ENCODE measurements around the gene NARF. TPM values are rescaled to one million over a fixed set of nuclear protein-coding genes. Genes with fewer than 3 reads are reported as not detected.

Gene NARF
- total RNA-seq, 5 donors from 2014 or later (not counting 1 experiment from before 2014, with no cell fraction given) = 85.7 to 113 (median 101) TPM

DNA sequence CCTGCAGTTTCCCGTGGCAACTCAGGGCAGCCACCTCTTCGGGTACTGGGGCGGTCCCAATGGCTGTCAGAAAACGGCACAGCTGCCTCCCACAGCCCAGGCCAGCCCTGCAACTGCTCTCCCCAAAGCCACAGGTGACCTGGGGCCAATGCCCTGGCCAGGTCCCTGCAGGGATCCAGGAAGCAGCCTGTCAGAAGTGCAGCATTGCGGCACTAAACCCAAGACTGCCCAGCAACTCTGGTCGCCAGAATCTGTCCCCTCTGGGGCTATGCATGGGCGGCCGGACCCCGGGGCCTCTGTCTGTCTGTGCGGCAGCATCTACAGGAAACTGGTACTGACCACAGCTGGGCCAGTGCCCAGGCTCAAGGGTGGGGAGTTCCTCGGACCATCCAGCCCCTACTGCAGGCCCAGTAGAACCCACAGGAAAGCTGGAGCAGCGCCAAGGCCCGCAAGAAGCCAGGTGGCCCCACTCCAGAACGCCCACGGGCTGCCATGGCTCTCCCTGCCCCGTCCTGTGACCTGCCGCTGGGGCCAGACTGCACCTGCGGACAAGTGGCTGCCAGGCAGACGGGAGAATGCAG is 13.5 kb upstream of the NARF start:
- H3K36me3 Mint-ChIP-seq = no peaks in the 10 kb centered on the region
- H3K36me3 ChIP-seq (ENCODE audit: control insufficient read depth in 2 of 2, extremely low read depth in 1 of 2, insufficient read depth in 1 of 2, low read length in 1 of 2) = peaks cover 35 to 55% of the 10 kb centered on the region in 2 donors
- POLR2A ChIA-PET = no interaction called here
- H3K9me3 ChIP-seq = no peaks in the 10 kb centered on the region
- H3K27ac Mint-ChIP-seq = no peak overlapping the region
- H3K4me3 Mint-ChIP-seq = no peak overlapping the region
- WGBS (ENCODE audit: insufficient coverage) = 87% methylated on average over 17 of the region's 19 CpGs
- H3K4me1 Mint-ChIP-seq = peaks cover 19 to 32% (median 27%) of the 10 kb centered on the region in 3 donors
- no peak overlapping the region for H3K27ac ChIP-seq (ENCODE audit: low read length)
- ATAC-seq (replicated peaks in 1 of 4) (no peak), DNase-seq (no peak)
- peaks cover 2 to 44% of the 10 kb centered on the region in 2 experiments for H3K4me1 ChIP-seq (ENCODE audit: control insufficient read depth in 1 of 2, extremely low read depth in 1 of 2, insufficient read depth in 2 of 2, low read length in 2 of 2)
- no peak overlapping the region for H3K4me3 ChIP-seq (ENCODE audit: control insufficient read depth in 1 of 2, extremely low read depth in 1 of 2, low read length in 1 of 2)
- CTCF ChIA-PET = no interaction called here
- no peaks in the 10 kb centered on the region for H3K9me3 Mint-ChIP-seq
- no peaks in the 10 kb centered on the region for H3K27me3 Mint-ChIP-seq
- no peaks in the 10 kb centered on the region for H3K27me3 ChIP-seq (replicated peaks in 1 of 2; ENCODE audit: control insufficient read depth in 2 of 2, extremely low read depth in 1 of 2, insufficient read depth in 2 of 2, low read length in 1 of 2)

DNA sequence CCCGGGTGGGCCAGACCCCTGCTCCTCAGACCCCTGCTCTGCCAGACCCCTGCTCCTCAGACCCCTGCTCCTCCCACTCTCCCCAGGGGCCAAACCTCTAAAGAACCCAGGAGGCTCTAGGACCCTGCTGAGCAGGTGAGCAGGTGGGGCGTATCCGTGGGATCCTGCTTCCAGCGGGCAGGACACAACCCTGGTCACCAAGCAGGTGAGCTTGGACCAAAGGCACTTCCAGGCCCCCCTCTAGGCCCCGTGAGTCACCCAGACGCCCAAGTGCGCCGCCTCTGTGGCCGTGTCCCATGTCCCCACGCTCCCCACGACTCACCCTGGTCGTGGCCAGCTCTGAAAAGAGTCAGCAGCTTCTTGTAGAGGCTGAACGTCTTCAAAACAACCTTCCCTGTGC is 13.0 kb upstream of the NARF start:
- peaks cover 2 to 44% of the 10 kb centered on the region in 2 experiments for H3K4me1 ChIP-seq (ENCODE audit: control insufficient read depth in 1 of 2, extremely low read depth in 1 of 2, insufficient read depth in 2 of 2, low read length in 2 of 2)
- Mint-ChIP-seq H3K27ac (no peak overlapping the region), H3K4me3 (no peak overlapping the region), H3K9me3 (no peaks in the 10 kb centered on the region), H3K27me3 (no peaks in the 10 kb centered on the region), H3K36me3 (no peaks in the 10 kb centered on the region), H3K4me1 (peaks cover 19 to 29% (median 27%) of the 10 kb centered on the region in 3 donors)
- ATAC-seq (replicated peaks in 1 of 4) = no peak
- ChIA-PET POLR2A (no interaction called here), CTCF (no interaction called here)
- H3K27me3 ChIP-seq (replicated peaks in 1 of 2; ENCODE audit: control insufficient read depth in 2 of 2, extremely low read depth in 1 of 2, insufficient read depth in 2 of 2, low read length in 1 of 2) = no peaks in the 10 kb centered on the region
- no peak overlapping the region for H3K4me3 ChIP-seq (ENCODE audit: control insufficient read depth in 1 of 2, extremely low read depth in 1 of 2, low read length in 1 of 2)
- H3K36me3 ChIP-seq (ENCODE audit: control insufficient read depth in 2 of 2, extremely low read depth in 1 of 2, insufficient read depth in 1 of 2, low read length in 1 of 2) = peaks cover 35 to 55% of the 10 kb centered on the region in 2 donors
- DNase-seq = no peak
- H3K9me3 ChIP-seq = no peaks in the 10 kb centered on the region
- WGBS (ENCODE audit: insufficient coverage) = 82% methylated on average over 11 of the region's 13 CpGs
- no peak overlapping the region for H3K27ac ChIP-seq (ENCODE audit: low read length)

DNA sequence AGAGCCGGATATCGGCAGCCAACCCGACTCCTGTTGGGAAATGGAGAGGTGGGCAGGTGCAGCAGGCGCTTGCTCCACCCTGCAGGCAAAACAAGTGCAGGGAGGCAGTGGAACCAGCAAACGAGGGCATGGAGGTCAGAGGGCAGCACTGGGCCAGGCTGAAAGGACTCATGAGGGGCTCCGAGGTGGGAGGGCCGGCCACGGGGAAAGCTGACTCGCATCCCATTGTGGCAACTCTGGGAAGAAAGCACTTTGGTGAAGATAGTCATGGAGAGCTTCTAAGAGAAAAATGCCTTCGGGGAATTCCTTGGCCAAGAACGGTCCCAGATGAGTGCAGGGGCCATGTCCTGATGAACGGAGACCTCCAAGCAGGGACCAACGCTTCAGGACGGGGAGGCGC is 12.4 kb upstream of the NARF start:
- peaks cover 6 to 44% of the 10 kb centered on the region in 2 experiments for H3K4me1 ChIP-seq (ENCODE audit: control insufficient read depth in 1 of 2, extremely low read depth in 1 of 2, insufficient read depth in 2 of 2, low read length in 2 of 2)
- H3K4me1 Mint-ChIP-seq = peaks cover 25 to 32% (median 31%) of the 10 kb centered on the region in 3 donors
- WGBS (ENCODE audit: insufficient coverage) = 95% methylated on average over 14 of the region's 15 CpGs

DNA sequence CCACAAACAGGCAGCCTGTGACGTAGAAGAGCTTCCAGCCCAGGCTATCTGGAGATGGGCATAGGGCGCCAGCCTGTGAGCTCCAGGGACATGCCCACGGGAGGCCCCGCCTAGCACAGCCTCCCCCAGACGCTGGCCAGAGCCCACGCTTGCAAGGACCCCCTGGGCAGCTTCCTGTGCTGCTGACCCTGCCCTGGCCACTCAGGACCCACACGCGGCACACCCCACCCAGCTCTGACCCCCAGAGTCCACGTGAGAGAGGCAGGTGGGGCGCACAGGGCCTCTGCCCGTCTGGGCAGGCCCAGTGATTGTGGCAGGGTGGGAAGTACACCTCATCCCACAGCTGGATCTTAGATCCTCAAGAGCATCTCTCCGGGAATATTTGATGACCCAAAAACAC is 11.9 kb upstream of the NARF start:
- no peak for DNase-seq
- peaks cover 10 to 48% of the 10 kb centered on the region in 2 experiments for H3K4me1 ChIP-seq (ENCODE audit: control insufficient read depth in 1 of 2, extremely low read depth in 1 of 2, insufficient read depth in 2 of 2, low read length in 2 of 2)
- H3K4me3 ChIP-seq (ENCODE audit: control insufficient read depth in 1 of 2, extremely low read depth in 1 of 2, low read length in 1 of 2) = no peak overlapping the region
- H3K9me3 ChIP-seq = no peaks in the 10 kb centered on the region
- H3K4me3 Mint-ChIP-seq = peak overlapping the region in 2 of 3 donors; percentile 34 to 68
- no peaks in the 10 kb centered on the region for H3K36me3 Mint-ChIP-seq
- 94% methylated on average over 4 of the region's 12 CpGs for WGBS (ENCODE audit: insufficient coverage)
- no peaks in the 10 kb centered on the region for H3K27me3 ChIP-seq (replicated peaks in 1 of 2; ENCODE audit: control insufficient read depth in 2 of 2, extremely low read depth in 1 of 2, insufficient read depth in 2 of 2, low read length in 1 of 2)
- no peak for ATAC-seq (replicated peaks in 1 of 4)
- no peaks in the 10 kb centered on the region for H3K9me3 Mint-ChIP-seq
- H3K36me3 ChIP-seq (ENCODE audit: control insufficient read depth in 2 of 2, extremely low read depth in 1 of 2, insufficient read depth in 1 of 2, low read length in 1 of 2) = peaks cover 35 to 55% of the 10 kb centered on the region in 2 donors
- ChIA-PET POLR2A (no interaction called here), CTCF (no interaction called here)
- H3K27me3 Mint-ChIP-seq = no peaks in the 10 kb centered on the region
- peaks cover 30 to 37% (median 36%) of the 10 kb centered on the region in 3 donors for H3K4me1 Mint-ChIP-seq
- no peak overlapping the region for H3K27ac Mint-ChIP-seq
- H3K27ac ChIP-seq (ENCODE audit: low read length) = no peak overlapping the region

More for the DNA sequence above, 12.4 kb upstream of the NARF start:
- Mint-ChIP-seq H3K27me3 (no peaks in the 10 kb centered on the region), H3K36me3 (no peaks in the 10 kb centered on the region), H3K4me3 (no peak overlapping the region), H3K9me3 (no peaks in the 10 kb centered on the region), H3K27ac (no peak overlapping the region)
- ChIA-PET POLR2A (no interaction called here), CTCF (no interaction called here)
- Histone ChIP-seq H3K9me3 (no peaks in the 10 kb centered on the region), H3K4me3 (ENCODE audit: control insufficient read depth in 1 of 2, extremely low read depth in 1 of 2, low read length in 1 of 2) (no peak overlapping the region), H3K27me3 (replicated peaks in 1 of 2; ENCODE audit: control insufficient read depth in 2 of 2, extremely low read depth in 1 of 2, insufficient read depth in 2 of 2, low read length in 1 of 2) (no peaks in the 10 kb centered on the region), H3K36me3 (ENCODE audit: control insufficient read depth in 2 of 2, extremely low read depth in 1 of 2, insufficient read depth in 1 of 2, low read length in 1 of 2) (peaks cover 35 to 55% of the 10 kb centered on the region in 2 donors), H3K27ac (ENCODE audit: low read length) (no peak overlapping the region)
- ATAC-seq (replicated peaks in 1 of 4) = no peak
- DNase-seq = no peak

DNA sequence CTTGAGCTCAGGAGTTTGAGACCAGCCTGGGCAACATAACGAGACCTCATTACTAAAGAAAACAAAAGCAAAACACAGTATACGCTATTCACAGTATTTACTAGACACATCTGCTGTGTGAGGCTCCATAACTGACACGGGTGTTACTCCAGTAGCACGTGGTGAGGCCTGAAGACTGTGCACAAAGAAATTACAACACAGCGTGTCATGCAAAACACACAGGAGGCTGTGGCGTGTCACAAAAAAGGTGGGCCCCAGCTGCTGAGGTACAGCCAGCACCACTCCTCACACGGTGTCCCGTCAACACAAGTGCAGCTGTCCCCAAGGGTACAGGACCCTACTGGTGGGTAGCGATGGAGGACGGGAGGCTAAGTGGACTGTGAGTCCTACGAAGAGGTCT is 10.7 kb upstream of the NARF start:
- ATAC-seq (replicated peaks in 1 of 4) = no peak
- Histone ChIP-seq H3K4me1 (ENCODE audit: control insufficient read depth in 1 of 2, extremely low read depth in 1 of 2, insufficient read depth in 2 of 2, low read length in 2 of 2) (peaks cover 10 to 53% of the 10 kb centered on the region in 2 experiments), H3K9me3 (no peaks in the 10 kb centered on the region), H3K27me3 (replicated peaks in 1 of 2; ENCODE audit: control insufficient read depth in 2 of 2, extremely low read depth in 1 of 2, insufficient read depth in 2 of 2, low read length in 1 of 2) (no peaks in the 10 kb centered on the region), H3K27ac (ENCODE audit: low read length) (peak overlapping the region; percentile 16), H3K36me3 (ENCODE audit: control insufficient read depth in 2 of 2, extremely low read depth in 1 of 2, insufficient read depth in 1 of 2, low read length in 1 of 2) (peaks cover 26 to 46% of the 10 kb centered on the region in 2 donors), H3K4me3 (ENCODE audit: control insufficient read depth in 1 of 2, extremely low read depth in 1 of 2, low read length in 1 of 2) (no peak overlapping the region)
- Mint-ChIP-seq H3K4me3 (peak overlapping the region; percentile 47 to 68 (median 47)), H3K27me3 (no peaks in the 10 kb centered on the region), H3K36me3 (no peaks in the 10 kb centered on the region), H3K4me1 (peaks cover 38 to 45% (median 45%) of the 10 kb centered on the region in 3 donors), H3K9me3 (no peaks in the 10 kb centered on the region), H3K27ac (peak overlapping the region; percentile 80 to 87)
- CTCF ChIA-PET = no interaction called here
- POLR2A ChIA-PET = no interaction called here
- 89% methylated on average over 6 of the region's 11 CpGs for WGBS (ENCODE audit: insufficient coverage)
- DNase-seq = no peak

DNA sequence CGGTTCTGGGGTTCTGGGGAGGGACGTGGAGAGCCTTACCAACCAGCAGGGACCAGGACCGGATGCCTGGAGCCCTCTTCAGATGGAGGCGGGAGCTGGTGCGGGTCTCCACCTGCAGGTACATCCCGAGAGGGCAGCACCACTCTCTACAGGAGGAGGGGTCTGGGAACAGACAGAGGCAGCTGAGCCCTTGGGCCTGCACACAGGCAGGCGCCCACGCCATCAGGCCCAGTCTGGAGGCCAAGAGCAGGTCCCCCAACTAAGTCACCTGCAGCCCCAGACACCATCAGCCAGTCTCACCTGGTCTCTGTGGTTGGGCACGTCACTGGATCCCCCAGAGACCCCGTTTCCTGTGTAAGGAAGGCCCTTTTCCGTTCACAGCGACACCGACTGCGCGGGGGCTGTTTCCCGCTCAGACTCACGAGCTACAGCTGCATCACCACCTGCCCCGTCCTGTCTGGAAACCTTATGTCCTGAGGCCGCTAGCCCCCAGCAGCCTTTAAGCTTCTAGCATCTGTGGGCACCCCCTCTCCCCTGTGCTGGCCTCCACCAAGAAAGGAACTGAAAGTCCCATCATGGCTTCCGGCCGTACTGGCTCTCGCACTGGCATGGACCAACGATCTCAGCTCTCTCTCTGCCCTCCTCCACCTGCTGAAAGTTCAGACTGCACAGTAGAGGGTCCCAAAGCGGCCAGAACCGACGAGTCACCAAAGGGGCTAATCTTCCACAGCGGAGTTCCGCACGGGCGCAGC is 9.2 kb upstream of the NARF start:
- H3K9me3 Mint-ChIP-seq = no peaks in the 10 kb centered on the region
- no peaks in the 10 kb centered on the region for H3K36me3 Mint-ChIP-seq
- CTCF ChIA-PET = interaction anchor here (0.8 to 1.6 kb wide), 3 partner anchors 8 to 30 kb away, joined by 3 to 4 read pairs (median 3); partner anchors contain the start of gene OGFOD3 (in 1 of the 2)
- Histone ChIP-seq H3K36me3 (ENCODE audit: control insufficient read depth in 2 of 2, extremely low read depth in 1 of 2, insufficient read depth in 1 of 2, low read length in 1 of 2) (peaks cover 13 to 32% of the 10 kb centered on the region in 2 donors), H3K9me3 (no peaks in the 10 kb centered on the region), H3K27me3 (replicated peaks in 1 of 2; ENCODE audit: control insufficient read depth in 2 of 2, extremely low read depth in 1 of 2, insufficient read depth in 2 of 2, low read length in 1 of 2) (no peaks in the 10 kb centered on the region), H3K27ac (ENCODE audit: low read length) (peak overlapping the region; percentile 90), H3K4me1 (ENCODE audit: control insufficient read depth in 1 of 2, extremely low read depth in 1 of 2, insufficient read depth in 2 of 2, low read length in 2 of 2) (peaks cover 10 to 53% of the 10 kb centered on the region in 2 experiments), H3K4me3 (ENCODE audit: control insufficient read depth in 1 of 2, extremely low read depth in 1 of 2, low read length in 1 of 2) (peak overlapping the region; percentile 78 to 94)
- WGBS (ENCODE audit: insufficient coverage) = 0% methylated on average over 27 of the region's 30 CpGs
- POLR2A ChIA-PET = interaction anchor here (0.5 kb wide), 2 partner anchors 248 to 320 kb away, joined by 3 to 5 read pairs; no protein-coding TSS in a partner anchor
- H3K4me1 Mint-ChIP-seq = peaks cover 38 to 45% (median 41%) of the 10 kb centered on the region in 3 donors
- DNase-seq = peak; percentile 39 to 85 (median 73)
- H3K27ac Mint-ChIP-seq = peak overlapping the region; percentile 96 to 98
- H3K4me3 Mint-ChIP-seq = peak overlapping the region; percentile 94 to 98 (median 97)
- ATAC-seq (replicated peaks in 1 of 4) = peak; percentile 39 to 69 (median 51)
- H3K27me3 Mint-ChIP-seq = no peaks in the 10 kb centered on the region
